ENCODE data around the gene PLOD3. TPM values are rescaled to one million over a fixed set of nuclear protein-coding genes. Genes with fewer than 3 reads are reported as not detected.

The PLOD3 gene
- total and polyA plus RNA-seq, 9 of the 15 experiments (the other 6 are each of a cell fraction or from before 2014, with no cell fraction given): 2.8 to 101 (median 30.9) TPM

DNA sequence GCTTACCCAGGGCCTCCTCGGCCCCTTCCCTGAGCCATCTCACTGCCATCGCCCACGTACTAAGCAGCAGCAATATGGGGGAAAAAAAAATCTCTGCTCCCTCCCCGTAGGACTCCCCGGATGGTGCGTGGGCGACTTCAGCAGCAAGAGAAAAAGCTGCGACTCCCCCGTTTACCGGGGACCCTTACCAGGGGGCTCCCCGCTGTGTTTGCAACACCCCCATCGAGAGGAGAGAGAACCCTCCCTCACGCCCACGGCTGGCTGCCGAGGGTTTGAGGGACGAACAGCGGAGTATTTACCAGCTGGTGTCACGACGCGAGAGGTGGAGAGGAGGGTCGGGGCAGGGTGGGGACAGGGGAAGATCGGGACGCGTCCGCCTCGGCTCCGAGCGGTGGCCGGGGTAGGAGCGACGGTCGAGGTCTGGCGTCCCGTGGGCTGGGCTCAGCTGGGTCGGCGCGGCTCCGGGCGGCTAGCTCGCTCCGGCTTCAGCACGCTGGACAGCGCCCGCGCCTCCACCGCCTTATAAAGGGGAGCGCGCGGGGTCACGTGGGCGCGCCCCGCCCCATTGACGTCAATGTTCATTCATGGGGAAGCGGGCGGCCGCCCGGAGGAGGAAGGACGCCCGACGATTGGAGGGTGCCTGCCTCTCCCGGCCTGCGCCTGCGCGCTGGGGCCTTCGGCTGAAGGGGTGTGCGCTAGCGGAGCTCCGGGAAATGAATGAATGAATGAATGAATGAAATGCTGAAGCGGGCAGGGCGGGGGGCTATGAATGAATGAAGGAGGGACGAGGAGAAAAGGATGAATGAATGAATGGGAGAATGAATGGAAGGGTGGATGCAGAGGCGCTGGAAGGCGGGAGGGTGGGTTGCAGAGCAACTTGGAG lies 52.1 kb downstream of the PLOD3 start, which contains the start of gene VGF (continued):
- TF ChIP-seq NCOA1 (IDR thresholded peaks at IDR 0.05; ENCODE audit: low read depth) (peak; percentile 87), THRAP3 (IDR thresholded peaks at IDR 0.05; ENCODE audit: borderline replicate concordance) (no peak), KDM5B (IDR thresholded peaks at IDR 0.05; ENCODE audit: insufficient replicate concordance, low read depth, low read length) (no peak), SRF (CRISPR knock-in tag; IDR thresholded peaks at IDR 0.05) (peak in 1 of 2 experiments; percentile 96; a peak in 2 of 4 replicates), ILK (tag; IDR thresholded peaks at IDR 0.05; ENCODE audit: borderline replicate concordance, low read depth) (no peak), U2AF2 (optimal IDR thresholded peaks at IDR 0.05; ENCODE audit: low read depth, low read length) (no peak), SMAD3 (CRISPR knock-in tag; conservative IDR thresholded peaks at IDR 0.05) (no peak; the same call in 1 of the 2 replicates), ZEB2 (IDR thresholded peaks at IDR 0.05) (no peak), HNRNPK (IDR thresholded peaks at IDR 0.05; ENCODE audit: low read depth, low read length, poor library complexity, severe bottlenecking) (peak; percentile 89), CBFA2T2 (conservative IDR thresholded peaks at IDR 0.05) (peak; percentile 84), POLR3A (IDR thresholded peaks at IDR 0.05; ENCODE audit: borderline replicate concordance, extremely low read depth, insufficient read depth, insufficient read length) (no peak), JUND (IDR thresholded peaks at IDR 0.05; ENCODE audit: borderline replicate concordance, low read depth, low read length) (peak; percentile 88), JUND (tag; IDR thresholded peaks at IDR 0.05; ENCODE audit: borderline replicate concordance, low read depth, low read length) (peak; percentile 83; the same call in 1 of the 3 replicates)
- TF ChIP-seq, protein P1, sequence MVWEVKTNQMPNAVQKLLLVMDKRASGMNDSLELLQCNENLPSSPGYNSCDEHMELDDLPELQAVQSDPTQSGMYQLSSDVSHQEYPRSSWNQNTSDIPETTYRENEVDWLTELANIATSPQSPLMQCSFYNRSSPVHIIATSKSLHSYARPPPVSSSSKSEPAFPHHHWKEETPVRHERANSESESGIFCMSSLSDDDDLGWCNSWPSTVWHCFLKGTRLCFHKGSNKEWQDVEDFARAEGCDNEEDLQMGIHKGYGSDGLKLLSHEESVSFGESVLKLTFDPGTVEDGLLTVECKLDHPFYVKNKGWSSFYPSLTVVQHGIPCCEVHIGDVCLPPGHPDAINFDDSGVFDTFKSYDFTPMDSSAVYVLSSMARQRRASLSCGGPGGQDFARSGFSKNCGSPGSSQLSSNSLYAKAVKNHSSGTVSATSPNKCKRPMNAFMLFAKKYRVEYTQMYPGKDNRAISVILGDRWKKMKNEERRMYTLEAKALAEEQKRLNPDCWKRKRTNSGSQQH (CRISPR knock-in tag; IDR thresholded peaks at IDR 0.05): peak; percentile 94; the same call in 1 of the 2 replicates
- TF ChIP-seq, protein P2, sequence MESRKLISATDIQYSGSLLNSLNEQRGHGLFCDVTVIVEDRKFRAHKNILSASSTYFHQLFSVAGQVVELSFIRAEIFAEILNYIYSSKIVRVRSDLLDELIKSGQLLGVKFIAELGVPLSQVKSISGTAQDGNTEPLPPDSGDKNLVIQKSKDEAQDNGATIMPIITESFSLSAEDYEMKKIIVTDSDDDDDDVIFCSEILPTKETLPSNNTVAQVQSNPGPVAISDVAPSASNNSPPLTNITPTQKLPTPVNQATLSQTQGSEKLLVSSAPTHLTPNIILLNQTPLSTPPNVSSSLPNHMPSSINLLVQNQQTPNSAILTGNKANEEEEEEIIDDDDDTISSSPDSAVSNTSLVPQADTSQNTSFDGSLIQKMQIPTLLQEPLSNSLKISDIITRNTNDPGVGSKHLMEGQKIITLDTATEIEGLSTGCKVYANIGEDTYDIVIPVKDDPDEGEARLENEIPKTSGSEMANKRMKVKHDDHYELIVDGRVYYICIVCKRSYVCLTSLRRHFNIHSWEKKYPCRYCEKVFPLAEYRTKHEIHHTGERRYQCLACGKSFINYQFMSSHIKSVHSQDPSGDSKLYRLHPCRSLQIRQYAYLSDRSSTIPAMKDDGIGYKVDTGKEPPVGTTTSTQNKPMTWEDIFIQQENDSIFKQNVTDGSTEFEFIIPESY (CRISPR knock-in tag; IDR thresholded peaks at IDR 0.05): peak; percentile 84
- TF ChIP-seq, protein P3, sequence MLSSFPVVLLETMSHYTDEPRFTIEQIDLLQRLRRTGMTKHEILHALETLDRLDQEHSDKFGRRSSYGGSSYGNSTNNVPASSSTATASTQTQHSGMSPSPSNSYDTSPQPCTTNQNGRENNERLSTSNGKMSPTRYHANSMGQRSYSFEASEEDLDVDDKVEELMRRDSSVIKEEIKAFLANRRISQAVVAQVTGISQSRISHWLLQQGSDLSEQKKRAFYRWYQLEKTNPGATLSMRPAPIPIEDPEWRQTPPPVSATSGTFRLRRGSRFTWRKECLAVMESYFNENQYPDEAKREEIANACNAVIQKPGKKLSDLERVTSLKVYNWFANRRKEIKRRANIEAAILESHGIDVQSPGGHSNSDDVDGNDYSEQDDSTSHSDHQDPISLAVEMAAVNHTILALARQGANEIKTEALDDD (IDR thresholded peaks at IDR 0.05): no peak
- TF ChIP-seq, protein P4, sequence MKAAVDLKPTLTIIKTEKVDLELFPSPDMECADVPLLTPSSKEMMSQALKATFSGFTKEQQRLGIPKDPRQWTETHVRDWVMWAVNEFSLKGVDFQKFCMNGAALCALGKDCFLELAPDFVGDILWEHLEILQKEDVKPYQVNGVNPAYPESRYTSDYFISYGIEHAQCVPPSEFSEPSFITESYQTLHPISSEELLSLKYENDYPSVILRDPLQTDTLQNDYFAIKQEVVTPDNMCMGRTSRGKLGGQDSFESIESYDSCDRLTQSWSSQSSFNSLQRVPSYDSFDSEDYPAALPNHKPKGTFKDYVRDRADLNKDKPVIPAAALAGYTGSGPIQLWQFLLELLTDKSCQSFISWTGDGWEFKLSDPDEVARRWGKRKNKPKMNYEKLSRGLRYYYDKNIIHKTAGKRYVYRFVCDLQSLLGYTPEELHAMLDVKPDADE (conservative IDR thresholded peaks at IDR 0.05; ENCODE audit: control insufficient read depth, low read depth, low read length): peak; percentile 91

Data from K562 (cell line).